GM12865 (cell line): ENCODE results near the gene GPR132.

Source experiments
- DNase-seq: peaks from one replicate; pipeline ENCODE4 v3.0.0; 2010; ENCODE audit warnings: low read depth
- H3K4me3 ChIP-seq: 2 replicates; pipeline ENCODE4 v1.5.1; 2011; ENCODE audit warnings: mild to moderate bottlenecking, low read depth, low read length, control low read depth
- TF ChIP-seq, protein P1 (sequence below): IDR thresholded peaks from 2 replicates; pipeline ENCODE4 v1.5.1; 2011; ENCODE audit warnings: low read length, control low read depth, low read depth, inconsistent platforms; ENCODE audit not compliant: insufficient read depth; ENCODE audit errors: missing control alignments

The GPR132 gene

DNA sequence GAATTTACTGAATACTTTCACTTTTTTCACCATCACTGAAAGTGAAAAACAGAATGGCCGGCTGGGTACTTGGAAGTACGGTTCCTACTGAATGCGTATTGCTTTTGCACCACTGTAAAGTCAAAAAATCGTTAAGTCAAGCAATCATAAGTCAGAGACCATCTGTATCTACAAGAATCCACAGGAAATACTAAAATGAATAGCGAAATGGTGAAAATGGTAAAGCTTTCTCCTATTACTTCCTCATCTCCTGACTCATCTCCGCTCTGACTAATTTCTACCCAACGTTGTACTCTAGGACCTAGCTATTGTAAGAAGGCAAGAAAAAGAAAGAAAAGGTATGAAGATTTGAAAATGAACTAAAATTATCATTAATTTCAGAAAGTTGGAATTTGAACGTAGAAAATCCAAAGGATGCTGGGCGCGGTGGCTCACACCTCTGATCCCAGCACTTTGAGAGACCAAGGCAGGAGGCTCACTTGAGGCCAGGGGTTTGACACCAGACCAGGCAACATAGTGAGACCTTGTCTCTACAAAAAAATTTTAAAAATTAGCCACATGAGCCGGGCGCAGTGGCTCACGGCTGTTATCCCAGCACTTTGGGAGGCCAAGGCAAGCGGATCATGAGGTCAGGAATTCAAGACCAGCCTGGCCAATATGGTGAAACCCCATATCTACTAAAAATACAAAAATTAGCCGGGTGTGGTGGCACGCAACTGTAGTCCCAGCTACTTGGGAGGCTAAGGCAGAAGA, 39.0 kb downstream of the GPR132 start:
- H3K4me3 ChIP-seq = peak overlapping the region; percentile 15
- DNase-seq = peak; percentile 90
- TF ChIP-seq, protein P1, sequence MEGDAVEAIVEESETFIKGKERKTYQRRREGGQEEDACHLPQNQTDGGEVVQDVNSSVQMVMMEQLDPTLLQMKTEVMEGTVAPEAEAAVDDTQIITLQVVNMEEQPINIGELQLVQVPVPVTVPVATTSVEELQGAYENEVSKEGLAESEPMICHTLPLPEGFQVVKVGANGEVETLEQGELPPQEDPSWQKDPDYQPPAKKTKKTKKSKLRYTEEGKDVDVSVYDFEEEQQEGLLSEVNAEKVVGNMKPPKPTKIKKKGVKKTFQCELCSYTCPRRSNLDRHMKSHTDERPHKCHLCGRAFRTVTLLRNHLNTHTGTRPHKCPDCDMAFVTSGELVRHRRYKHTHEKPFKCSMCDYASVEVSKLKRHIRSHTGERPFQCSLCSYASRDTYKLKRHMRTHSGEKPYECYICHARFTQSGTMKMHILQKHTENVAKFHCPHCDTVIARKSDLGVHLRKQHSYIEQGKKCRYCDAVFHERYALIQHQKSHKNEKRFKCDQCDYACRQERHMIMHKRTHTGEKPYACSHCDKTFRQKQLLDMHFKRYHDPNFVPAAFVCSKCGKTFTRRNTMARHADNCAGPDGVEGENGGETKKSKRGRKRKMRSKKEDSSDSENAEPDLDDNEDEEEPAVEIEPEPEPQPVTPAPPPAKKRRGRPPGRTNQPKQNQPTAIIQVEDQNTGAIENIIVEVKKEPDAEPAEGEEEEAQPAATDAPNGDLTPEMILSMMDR = no peak

DNA sequence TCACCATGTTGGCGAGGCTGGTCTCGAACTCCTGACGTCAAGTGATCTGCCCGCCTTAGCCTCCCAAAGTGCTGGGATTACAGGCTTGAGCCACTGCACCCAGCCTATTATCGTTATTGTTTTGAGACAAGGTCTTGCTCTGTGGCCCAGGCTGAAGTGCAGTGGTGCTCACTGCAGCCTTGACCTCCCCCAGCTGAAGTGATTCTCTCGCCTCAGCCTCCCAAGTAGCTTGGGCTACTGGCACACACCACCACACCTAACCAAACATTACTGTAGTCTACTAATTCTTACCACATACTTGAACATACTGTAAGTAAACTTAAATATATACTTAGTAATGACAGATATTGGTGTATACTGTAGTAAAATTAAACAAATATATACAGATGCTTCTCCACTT, 39.8 kb downstream of the GPR132 start:
- DNase-seq = no peak
- peak overlapping the region; percentile 15; the same call in 1 of the 2 replicates for H3K4me3 ChIP-seq
- TF ChIP-seq, protein P1 = no peak

DNA sequence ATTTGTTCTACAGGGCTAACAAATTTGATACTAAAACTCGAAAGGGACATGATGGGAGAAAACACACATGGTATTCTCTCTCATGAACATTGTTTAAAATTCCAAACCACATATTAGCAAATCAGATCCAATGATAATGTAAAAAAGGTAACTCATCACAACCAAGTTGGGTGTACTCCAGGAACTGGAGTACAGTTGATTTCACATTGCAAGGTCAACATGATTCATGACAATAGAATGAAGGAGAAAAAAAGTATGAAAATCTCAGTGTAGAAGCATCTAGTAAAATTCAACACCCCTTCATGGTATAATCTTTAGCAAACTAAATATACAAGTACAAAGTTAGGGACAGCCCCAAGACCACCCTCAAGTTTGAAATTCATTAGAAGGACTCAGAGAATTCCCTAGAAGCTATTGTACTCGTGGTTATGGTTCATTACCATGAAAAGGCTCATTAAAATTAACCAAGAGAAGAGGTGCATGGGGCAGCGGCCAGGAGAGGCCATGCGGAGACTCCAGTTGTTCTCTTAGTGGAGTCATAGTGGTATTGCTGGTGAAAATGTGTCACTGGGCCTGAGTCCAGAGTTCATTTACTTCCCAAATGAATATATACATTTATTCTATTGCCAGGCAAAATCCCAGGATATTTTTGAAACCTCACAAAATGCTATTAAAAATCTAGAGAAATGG, 41.3 kb downstream of the GPR132 start:
- no peak for DNase-seq
- peak overlapping the region; percentile 27 for H3K4me3 ChIP-seq
- TF ChIP-seq, protein P1 = no peak

DNA sequence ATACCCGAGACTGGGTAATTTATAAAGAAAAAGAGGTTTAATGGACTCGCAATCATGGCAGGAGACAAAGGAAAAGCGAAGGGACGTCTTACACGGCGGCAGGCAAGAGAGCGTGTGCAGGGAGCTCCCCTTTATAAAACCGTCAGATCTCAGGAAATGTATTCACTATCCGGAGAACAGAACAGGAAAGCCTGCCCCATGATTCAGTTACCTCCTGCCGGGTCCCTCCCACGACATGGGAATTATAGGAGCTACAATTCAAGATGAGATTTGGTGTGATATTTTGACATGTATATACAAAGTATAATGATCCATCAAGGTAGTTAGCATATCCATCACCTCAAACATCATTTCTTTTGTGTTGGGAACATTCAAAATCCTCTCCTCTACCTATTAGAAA, 42.1 kb downstream of the GPR132 start:
- no peak overlapping the region for H3K4me3 ChIP-seq
- TF ChIP-seq, protein P1 = no peak
- no peak for DNase-seq

DNA sequence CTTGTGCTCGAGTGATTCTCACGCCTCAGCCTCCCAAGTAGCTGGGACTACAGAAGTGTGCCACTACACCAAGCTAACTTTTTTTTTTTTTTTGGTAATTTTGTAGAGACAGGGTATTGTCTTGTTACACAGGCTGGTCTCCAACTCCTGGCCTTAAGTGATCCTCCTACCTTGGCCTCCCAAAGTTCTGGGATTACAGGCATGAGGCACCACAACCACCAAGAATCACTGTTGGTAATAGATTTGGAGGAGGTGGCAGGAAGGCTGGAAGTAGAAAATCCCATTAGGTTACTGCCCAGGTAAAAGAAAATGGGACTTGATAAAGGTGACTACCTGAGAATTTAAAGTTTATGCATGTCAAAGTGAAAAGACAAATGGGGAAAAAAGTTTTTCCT, 43.0 kb downstream of the GPR132 start:
- peak overlapping the region; percentile 89 for H3K4me3 ChIP-seq
- TF ChIP-seq, protein P1 = no peak
- no peak for DNase-seq

DNA sequence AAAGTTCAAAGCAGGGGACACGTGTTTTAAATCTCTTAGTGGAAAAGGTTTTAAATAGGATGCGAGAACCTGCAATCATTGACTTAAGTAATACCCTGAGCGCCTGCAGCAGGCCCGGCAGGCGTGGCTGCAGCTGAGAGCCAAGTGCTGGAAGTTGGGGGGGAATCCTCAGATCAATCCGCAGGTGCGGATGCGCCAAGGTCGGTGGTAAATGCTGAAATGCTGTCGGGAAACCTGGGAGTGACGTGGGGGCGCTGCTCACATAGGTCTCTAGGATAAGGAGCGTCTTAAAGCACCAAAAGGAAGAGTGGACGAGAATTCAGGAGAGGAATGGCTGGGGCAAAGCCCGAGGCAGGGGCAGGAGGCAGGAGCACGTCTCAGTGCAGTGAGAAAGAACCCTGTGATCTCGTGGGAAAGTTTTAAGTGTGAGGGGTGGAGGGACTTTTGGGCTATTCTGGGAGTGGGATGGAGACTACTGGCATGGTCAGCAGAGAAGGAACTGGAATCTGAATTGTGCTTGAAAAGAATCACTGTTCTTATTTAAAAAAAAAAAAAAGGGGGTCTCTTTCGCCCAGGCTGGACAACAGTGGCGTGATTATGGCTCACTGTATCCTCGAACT, 43.5 kb downstream of the GPR132 start:
- TF ChIP-seq, protein P1 = peak; percentile 13
- peak; percentile 75 for DNase-seq

More for the DNA sequence above, 43.5 kb downstream of the GPR132 start:
- H3K4me3 ChIP-seq = peak overlapping the region; percentile 89
